ENCODE measurements around the gene CERS3. TPM values are rescaled to one million over a fixed set of nuclear protein-coding genes. Genes with fewer than 3 reads are reported as not detected.

Gene CERS3
- total and polyA plus RNA-seq, 10 of the 15 experiments (the other 5 are each of a cell fraction or from before 2014, with no cell fraction given), result not detected

GRCh38 chr15:100547961-100548360, 19.2 kb upstream of the CERS3 start:
- Histone ChIP-seq H3K36me3 (ENCODE audit: control insufficient read depth in 2 of 2, insufficient read depth in 2 of 2, low read length in 1 of 2) (no peaks in the 10 kb centered on the region), H4K20me1 (ENCODE audit: control insufficient read depth, insufficient read depth) (no peaks in the 10 kb centered on the region), H3K79me2 (ENCODE audit: control insufficient read depth, insufficient read depth, low read length) (no peaks in the 10 kb centered on the region), H3K9me3 (replicated peaks; ENCODE audit: control insufficient read depth, insufficient read depth, low read length) (no peaks in the 10 kb centered on the region), H3K27ac (ENCODE audit: control insufficient read depth, insufficient read depth) (no peak overlapping the region), H3K27me3 (replicated peaks in 1 of 2; ENCODE audit: control insufficient read depth in 2 of 2, insufficient read depth in 2 of 2, low read length in 1 of 2) (no peaks in the 10 kb centered on the region), H3K4me1 (ENCODE audit: control insufficient read depth, insufficient read depth, low read length) (no peaks in the 10 kb centered on the region), H3K9ac (ENCODE audit: control insufficient read depth, insufficient read depth, low read length) (no peak overlapping the region), H3K4me2 (ENCODE audit: control insufficient read depth, insufficient read depth) (no peak overlapping the region), H3K4me3 (no peak overlapping the region), H2AFZ (ENCODE audit: control insufficient read depth, low read depth, low read length) (no peak overlapping the region)
- FAIRE-seq, result no peak
- no peak for DNase-seq (ENCODE audit: low read depth, low spot score)
- ChIA-PET POLR2A (no interaction called here), RAD21 (ENCODE audit: unreplicated experiment) (no interaction called here), SMC1A (ENCODE audit: uncharacterized antibody, unreplicated experiment) (no interaction called here), CTCF (interaction anchor here (1.0 kb wide), 1 partner anchor 84 kb away, joined by 3 read pairs; no protein-coding TSS in a partner anchor)
- intact Hi-C loops (cut with micrococcal nuclease; ENCODE audit: unreplicated experiment) (no loop called here), in situ Hi-C loops (cut with MboI) (no loop called here)
- TF ChIP-seq SREBF1 (IDR thresholded peaks at IDR 0.05; ENCODE audit: low read length) (no peak), RBBP5 (conservative IDR thresholded peaks at IDR 0.05) (no peak), CHD1 (IDR thresholded peaks at IDR 0.05; ENCODE audit: low read depth, low read length) (no peak), NFYA (IDR thresholded peaks at IDR 0.05; ENCODE audit: borderline replicate concordance, low read depth, low read length) (no peak), CREB1 (IDR thresholded peaks at IDR 0.05; ENCODE audit: low read depth) (no peak), TCF3 (IDR thresholded peaks at IDR 0.05; ENCODE audit: borderline replicate concordance, insufficient read depth, low read depth, low read length) (no peak), NBN (IDR thresholded peaks at IDR 0.05) (no peak), ZBTB11 (CRISPR knock-in tag; IDR thresholded peaks at IDR 0.05) (no peak), NR2C1 (IDR thresholded peaks at IDR 0.05) (no peak), YY1 (IDR thresholded peaks at IDR 0.05; ENCODE audit: low read depth, low read length) (no peak), CEBPZ (IDR thresholded peaks at IDR 0.05; ENCODE audit: low read depth, low read length) (no peak), TARDBP (IDR thresholded peaks at IDR 0.05; ENCODE audit: borderline replicate concordance) (no peak), MTA3 (IDR thresholded peaks at IDR 0.05; ENCODE audit: borderline replicate concordance, low read length) (no peak)
- ATAC-seq, result no peak
- no TSS peak for BruUV-seq (replicated peaks)
- 52% methylated on average over 5 of the region's 5 CpGs for WGBS (ENCODE audit: insufficient coverage, insufficient replicate concordance, low lambda C conversion rate, missing lambda C conversion rate)
